DMS 273 (cell line): ENCODE results near the gene OR6C6.
"Not testable (repeated sequence)": the region's sequence is repeated elsewhere in the genome, so short reads cannot be mapped to it uniquely, and the experiment has no call there.

Experiments
- DNase-seq: peaks from one replicate; lab custom pipeline; 2025; ENCODE audit not compliant: unreplicated experiment; lab: John Stamatoyannopoulos, UW

OR6C6 gene

DNA sequence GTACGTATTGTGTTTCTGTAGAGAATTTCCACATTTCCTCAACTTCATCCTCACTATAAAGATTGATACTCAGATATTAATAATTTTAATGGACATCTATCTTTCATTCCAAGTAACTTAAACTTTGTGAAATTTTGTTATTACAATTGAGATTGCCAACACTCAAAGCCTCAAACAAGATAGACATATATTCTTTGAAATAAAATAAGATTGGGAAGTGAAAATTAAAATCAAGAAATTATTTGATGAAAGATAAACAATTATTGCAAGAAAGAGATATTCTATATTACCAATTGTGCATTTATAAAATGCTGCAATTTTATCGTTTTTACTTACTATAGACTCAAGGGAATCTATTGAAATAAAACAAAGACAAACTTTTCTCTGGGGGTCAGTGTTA, at the start of gene OR6C6:
Gene OR6C6, minus strand, starts transcription at position 101 of the 400 bp plus-strand sequence. CDS start 1,337 bp downstream, outside the sequence.
- DNase-seq, result no peak

DNA sequence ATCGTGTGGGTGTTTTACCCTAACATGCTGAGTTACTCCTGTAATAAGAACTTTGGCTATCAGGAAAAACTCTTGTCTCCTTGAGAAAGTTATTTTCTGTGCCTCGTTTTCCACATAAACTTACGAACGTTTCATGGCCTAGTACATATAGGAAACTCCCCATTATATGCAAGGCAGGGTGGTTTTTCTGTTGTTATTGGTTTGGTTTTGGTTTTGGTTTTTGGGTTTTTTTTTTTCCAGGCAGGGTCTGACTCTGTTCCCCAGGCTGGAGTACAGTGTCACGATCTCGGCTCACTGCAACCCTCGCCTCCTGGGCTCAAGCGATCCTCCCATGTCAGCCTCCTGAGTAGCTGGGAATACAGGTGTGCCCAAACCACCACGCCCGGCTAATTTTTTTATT, 39.6 kb upstream of the OR6C6 start:
- no peak for DNase-seq

DNA sequence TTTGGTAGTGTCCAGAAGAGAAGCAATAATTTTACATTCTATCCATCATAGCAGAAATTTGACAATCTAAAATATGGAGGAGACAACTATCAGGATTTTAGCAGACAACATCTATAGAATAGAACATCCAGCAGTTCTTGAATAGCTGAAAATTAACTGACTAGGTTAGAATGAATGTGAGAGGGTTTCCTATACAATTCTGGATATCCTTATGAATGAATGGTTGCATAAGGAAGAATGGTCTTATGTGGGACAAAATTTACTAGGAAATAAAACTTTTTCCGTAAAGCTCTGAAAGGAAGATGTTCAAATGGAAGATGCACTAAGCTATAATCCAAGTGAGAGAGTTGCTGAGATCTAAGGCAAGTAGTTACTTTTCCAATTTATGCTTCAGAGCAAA, 34.1 kb upstream of the OR6C6 start, which contains the start of gene OR6C3:
Gene OR6C3, plus strand, starts transcription at position 301 of the 400 bp plus-strand sequence. CDS start 955 bp downstream, outside the sequence.
- no peak for DNase-seq

DNA sequence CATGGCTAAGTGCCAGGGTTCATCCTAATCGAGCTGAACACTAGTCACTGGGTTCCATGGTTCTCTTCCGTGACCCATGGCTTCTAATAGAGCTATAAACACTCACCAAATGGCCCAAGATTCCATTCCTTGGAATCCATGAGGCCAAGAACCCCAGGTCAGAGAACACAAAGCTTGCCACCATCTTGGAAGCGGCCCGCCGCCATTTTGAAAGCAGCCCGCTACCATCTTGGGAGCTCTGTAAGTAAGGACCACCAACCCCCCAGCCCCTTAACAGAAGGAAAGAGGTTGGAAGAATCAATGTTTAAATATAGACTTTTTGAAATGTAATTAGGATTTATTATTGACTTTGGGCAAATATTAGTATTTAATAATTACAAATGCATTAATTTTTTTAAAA, 29.4 kb upstream of the OR6C6 start:
- not testable (repeated sequence) for DNase-seq

DNA sequence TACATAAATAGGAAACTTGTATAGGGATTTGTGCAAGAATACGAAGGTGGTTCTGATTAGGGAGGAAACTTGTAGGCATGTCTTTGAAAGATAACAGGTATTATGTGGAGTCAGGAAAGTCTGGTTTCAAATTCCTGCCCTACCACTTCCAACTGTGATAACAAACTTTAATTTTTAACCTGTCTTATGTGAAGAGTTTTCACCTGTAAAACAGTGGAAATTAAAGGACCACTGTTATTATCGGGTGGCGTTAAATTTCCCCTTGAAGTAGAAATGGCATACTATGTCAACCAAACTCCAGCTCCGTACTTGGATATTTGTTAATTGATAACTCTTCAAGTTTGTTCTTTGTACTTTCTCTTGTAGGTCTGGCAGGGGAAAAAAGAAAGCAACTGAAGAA, 23.8 kb upstream of the OR6C6 start:
- no peak for DNase-seq

DNA sequence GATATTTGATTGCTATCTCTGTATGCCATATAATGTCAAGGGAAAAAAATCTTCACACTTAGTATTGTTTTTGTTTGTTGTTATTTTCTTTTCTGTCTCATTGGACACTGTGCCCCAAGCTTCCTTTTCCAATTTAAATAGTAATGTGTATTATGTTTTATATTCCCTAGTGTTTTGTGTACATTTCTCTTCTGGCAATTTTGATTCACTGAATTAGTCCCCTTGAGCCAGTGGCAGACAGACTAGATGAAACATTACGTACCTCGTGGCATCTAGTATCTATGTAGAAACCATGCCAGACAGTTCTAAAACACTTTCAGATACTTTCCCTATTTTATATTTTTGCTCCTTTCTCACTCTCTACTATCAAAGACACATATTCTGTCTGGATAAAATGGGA, 17.7 kb upstream of the OR6C6 start, which contains the start of gene OR6C1:
Gene OR6C1, plus strand, starts transcription at position 301 of the 400 bp plus-strand sequence. CDS start 6,257 bp downstream, outside the sequence.
- no peak for DNase-seq

DNA sequence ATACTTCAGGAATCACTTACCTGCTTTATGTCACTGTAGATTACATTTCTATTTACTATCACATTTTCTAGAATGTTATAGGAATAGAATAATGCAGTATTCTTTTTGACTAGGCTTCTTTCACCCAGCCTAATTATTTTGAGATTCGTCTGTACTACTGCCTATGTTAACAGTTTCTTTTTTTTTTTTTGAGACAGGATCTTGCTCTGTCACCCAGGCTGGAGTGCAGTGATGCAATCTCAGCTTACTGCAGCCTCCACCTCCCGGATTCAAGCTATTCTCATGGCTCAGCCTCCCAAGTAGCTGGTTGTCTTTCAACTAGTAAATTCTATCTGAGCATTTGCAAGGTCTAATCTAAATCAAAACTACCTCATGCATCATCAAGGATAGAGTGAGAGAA, 6.4 kb downstream of the OR6C6 start:
- no peak for DNase-seq

DNA sequence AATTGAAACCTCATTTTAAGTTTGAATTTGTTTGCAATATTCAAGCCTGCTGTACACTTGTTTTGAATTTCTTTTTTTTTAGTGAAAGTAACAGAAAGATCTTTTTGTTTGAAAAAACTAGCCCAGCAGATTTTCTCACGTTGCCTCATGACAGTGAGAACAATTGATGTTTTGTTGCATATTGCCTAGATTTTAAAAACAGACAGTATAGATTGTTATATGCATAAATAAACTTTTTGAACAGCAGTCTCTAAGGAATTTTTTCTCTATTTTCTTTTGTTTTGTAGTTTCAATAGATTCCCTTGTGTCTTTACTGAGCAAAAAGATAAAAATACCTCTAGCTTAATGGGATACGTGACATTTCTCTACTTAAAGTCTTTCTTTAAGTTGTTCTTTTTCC, 15.4 kb downstream of the OR6C6 start:
- DNase-seq, result no peak

DNA sequence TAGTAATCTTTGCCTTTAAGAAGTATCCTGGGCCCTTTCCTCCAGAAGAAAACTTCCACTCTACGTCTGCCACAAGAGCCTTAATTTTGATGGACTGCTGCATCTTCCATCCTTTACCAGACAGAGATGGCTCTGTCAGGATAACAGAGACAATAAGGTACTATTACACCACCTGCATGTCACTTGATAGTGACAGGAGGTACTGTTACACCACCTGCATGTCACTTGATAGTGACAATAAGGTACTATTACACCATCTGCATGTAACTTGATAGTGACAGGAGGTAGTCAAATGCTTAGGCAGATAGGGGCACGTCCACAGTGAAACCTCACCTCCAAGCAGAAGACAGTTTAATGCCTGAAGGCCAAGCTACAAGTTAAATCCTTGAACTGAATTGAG, 38.1 kb downstream of the OR6C6 start:
- no peak for DNase-seq

DNA sequence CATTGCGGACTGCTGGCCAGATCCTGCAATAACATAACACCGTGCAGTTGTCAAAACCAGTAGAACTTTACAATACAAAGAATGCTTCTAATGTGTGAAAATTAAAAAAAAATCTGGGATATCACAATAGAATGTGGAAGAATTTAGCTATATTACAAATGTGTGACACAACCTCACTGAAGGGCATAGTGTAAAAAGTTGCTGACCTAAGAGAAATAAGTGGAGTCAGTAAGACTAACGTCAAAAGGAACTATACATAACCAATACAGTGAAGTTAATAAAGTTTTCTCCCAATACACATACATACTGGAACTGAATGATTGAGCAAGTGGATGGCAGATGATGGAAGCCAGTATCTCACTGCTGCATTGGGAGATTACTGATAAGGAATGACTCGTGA, 39.5 kb downstream of the OR6C6 start:
- no peak for DNase-seq

DNA sequence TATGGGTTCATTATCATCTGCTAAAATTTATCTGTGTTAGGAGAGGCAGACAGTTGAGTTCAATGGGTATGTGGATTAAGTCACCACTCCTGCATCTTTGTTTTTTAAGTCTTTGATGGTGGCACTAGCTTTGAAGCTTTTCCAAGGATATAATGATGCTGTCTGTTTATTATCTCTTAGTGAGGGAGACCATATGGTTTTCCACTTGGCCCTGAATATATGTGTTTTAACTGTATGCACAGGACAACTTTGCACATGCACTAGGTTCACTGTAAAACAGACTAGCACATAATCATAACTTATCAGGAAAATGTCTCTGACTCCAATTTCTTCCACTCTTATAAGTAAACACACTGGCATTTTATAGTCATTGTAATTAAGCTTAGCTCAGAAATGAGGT, 43.1 kb downstream of the OR6C6 start:
- DNase-seq, result no peak

DNA sequence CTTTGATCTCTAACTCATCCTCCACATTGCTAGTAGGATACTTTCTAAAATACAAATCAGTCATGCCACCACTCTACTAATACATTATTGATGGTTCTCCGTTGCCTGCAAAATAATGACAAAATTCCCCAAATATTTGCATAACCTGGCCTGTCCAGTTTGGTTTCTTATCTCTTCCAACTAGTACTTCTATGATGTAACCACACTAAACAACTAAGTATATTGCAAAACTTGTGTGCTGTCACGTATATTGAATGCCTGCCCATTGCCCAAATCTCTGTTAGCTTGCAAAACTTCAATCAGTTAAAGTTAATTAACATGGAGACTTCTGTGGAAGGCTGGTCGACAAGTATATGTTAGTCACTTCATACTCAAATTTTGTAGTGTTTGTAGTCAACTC, 45.4 kb downstream of the OR6C6 start:
- no peak for DNase-seq

DNA sequence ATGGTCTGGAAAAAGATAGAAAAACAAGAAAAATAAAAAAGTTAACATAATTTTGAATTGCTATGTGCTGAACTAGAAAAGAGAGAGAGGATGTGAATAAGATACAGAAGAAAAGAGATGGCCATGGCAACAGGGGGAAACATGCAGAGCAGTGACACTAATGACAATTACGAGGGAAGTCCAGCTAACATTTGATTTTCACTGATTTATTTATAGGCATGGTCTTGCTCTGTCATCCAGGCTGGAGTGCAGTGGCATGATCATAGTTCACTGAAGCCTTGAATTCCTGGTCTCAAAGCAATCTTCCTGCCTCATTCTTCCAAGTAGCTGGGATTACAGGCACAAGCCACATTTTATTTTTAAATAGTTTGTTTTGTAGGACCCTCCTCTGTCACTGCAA, 50.2 kb downstream of the OR6C6 start:
- DNase-seq, result no peak

DNA sequence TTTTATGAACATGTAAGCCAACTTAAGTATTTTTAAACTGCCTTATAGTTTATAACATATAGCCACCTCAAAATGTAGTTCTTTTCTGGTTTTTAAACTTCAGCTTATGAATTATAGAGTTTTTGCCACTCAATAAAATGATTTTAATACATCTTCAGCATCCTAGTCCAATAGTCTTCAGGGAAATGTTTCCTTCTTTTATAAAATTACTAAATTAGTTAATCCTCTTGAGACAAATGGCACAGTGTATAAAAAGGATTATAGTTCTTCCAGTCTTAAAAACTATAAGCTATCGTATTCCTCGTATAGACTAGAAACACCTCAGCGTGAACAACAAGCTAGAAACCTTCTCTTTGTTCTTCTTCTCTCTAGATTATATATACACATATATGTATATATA, 52.1 kb downstream of the OR6C6 start, which contains the start of gene OR6C74:
Gene OR6C74, plus strand, starts transcription at position 301 of the 400 bp plus-strand sequence. CDS start 2,679 bp downstream, outside the sequence.
- no peak for DNase-seq
